Activated T-helper 2 cell treated with anti-CD3 and anti-CD28 coated beads, Interferon-gamma antibody, Interleukin-2, Interleukin-4, amounts not matched to agents 10 μg/mL and 5 μg/mL and 100 μg/mL, durations not matched to agents 14 hours and 24 hours and 36 hours (primary cell): ENCODE measurements around the gene AP1G1. TPM values are rescaled to one million over a fixed set of nuclear protein-coding genes. Genes with fewer than 3 reads are reported as not detected.
"Not testable (repeated sequence)": the region's sequence is repeated elsewhere in the genome, so short reads cannot be mapped to it uniquely, and the experiment has no call there.

Experiments
- DNase-seq: peaks from one replicate; pipeline ENCODE4 v3.0.0; 2021; ENCODE audit warnings: low spot score
- H3K27ac Mint-ChIP-seq: one replicate; pipeline ENCODE4 v1.8.0; 2021; ENCODE audit warnings: mixed read lengths
- H3K27me3 Mint-ChIP-seq: one replicate; pipeline ENCODE4 v1.8.0; 2021; ENCODE audit warnings: low read depth, mixed read lengths
- H3K36me3 Mint-ChIP-seq: one replicate; pipeline ENCODE4 v1.8.0; 2021; ENCODE audit warnings: low read depth, mixed read lengths
- H3K4me1 Mint-ChIP-seq: one replicate; pipeline ENCODE4 v1.8.0; 2021; ENCODE audit warnings: low read depth, mixed read lengths
- H3K4me3 Mint-ChIP-seq: one replicate; pipeline ENCODE4 v1.8.0; 2021; ENCODE audit warnings: low read depth, mild to moderate bottlenecking, moderate library complexity, mixed read lengths
- H3K9me3 Mint-ChIP-seq: one replicate; pipeline ENCODE4 v1.8.0; 2021; ENCODE audit warnings: mixed read lengths
- intact Hi-C: fragments of 100-400 bp; cut with micrococcal nuclease; formaldehyde crosslinking; loops from one replicate; pipeline ENCODE4 v1.15.1; 2023
- total RNA-seq: library from RNA; stranded (reverse); gene quantifications from 2 replicates; pipeline ENCODE4 v1.2.3, GENCODE V29; 2022

The AP1G1 gene
- total RNA-seq, 1 donor from 2014 or later = 91.6 TPM

GRCh38 chr16:71794943-71795342, 13.7 kb downstream of the AP1G1 start:
- Mint-ChIP-seq H3K4me3 (no peak overlapping the region), H3K9me3 (no peaks in the 10 kb centered on the region), H3K27ac (peak overlapping the region; percentile 47), H3K27me3 (no peaks in the 10 kb centered on the region), H3K4me1 (peaks cover 45% of the 10 kb centered on the region), H3K36me3 (peaks cover 43% of the 10 kb centered on the region)
- no peak for DNase-seq
- intact Hi-C loops = no loop called here

- intact Hi-C loops = no loop called here
Observed at GRCh38 chr16:71794018-71794417, 14.6 kb downstream of the AP1G1 start.

GRCh38 chr16:71792176-71792575, 16.5 kb downstream of the AP1G1 start:
- Mint-ChIP-seq H3K9me3 (no peaks in the 10 kb centered on the region), H3K27ac (peak overlapping the region; percentile 38), H3K36me3 (peaks cover 54% of the 10 kb centered on the region), H3K4me1 (peaks cover 48% of the 10 kb centered on the region), H3K27me3 (no peaks in the 10 kb centered on the region), H3K4me3 (no peak overlapping the region)
- DNase-seq = no peak
- intact Hi-C loops = no loop called here

More at GRCh38 chr16:71794018-71794417, 14.6 kb downstream of the AP1G1 start:
- no peak for DNase-seq
- H3K27me3 Mint-ChIP-seq = no peaks in the 10 kb centered on the region
- peaks cover 47% of the 10 kb centered on the region for H3K4me1 Mint-ChIP-seq
- H3K9me3 Mint-ChIP-seq = no peaks in the 10 kb centered on the region
- H3K36me3 Mint-ChIP-seq = peaks cover 43% of the 10 kb centered on the region
- peak overlapping the region; percentile 42 for H3K27ac Mint-ChIP-seq
- H3K4me3 Mint-ChIP-seq = no peak overlapping the region

- H3K9me3 Mint-ChIP-seq, intact Hi-C loops, DNase-seq, H3K27me3 Mint-ChIP-seq: not testable (repeated sequence)
- peaks cover 52% of the 10 kb centered on the region for H3K36me3 Mint-ChIP-seq
- peaks cover 35% of the 10 kb centered on the region for H3K4me1 Mint-ChIP-seq
- H3K4me3 Mint-ChIP-seq = peak overlapping the region; percentile 13
- H3K27ac Mint-ChIP-seq = peak overlapping the region; percentile 57
Observed at GRCh38 chr16:71790329-71790728, 18.3 kb downstream of the AP1G1 start.

GRCh38 chr16:71789136-71789535, 19.5 kb downstream of the AP1G1 start:
- H3K27ac Mint-ChIP-seq = no peak overlapping the region
- peaks cover 52% of the 10 kb centered on the region for H3K36me3 Mint-ChIP-seq
- peaks cover 31% of the 10 kb centered on the region for H3K4me1 Mint-ChIP-seq

GRCh38 chr16:71788578-71788977, 20.1 kb downstream of the AP1G1 start:
- intact Hi-C loops = no loop called here

More at GRCh38 chr16:71789136-71789535, 19.5 kb downstream of the AP1G1 start:
- no peaks in the 10 kb centered on the region for H3K9me3 Mint-ChIP-seq
- H3K27me3 Mint-ChIP-seq = no peaks in the 10 kb centered on the region
- H3K4me3 Mint-ChIP-seq = no peak overlapping the region
- intact Hi-C loops = no loop called here
- DNase-seq = no peak

GRCh38 chr16:71785143-71785542, 23.5 kb downstream of the AP1G1 start:
- peaks cover 46% of the 10 kb centered on the region for H3K36me3 Mint-ChIP-seq
- intact Hi-C loops, H3K4me3 Mint-ChIP-seq, H3K27me3 Mint-ChIP-seq, DNase-seq, H3K4me1 Mint-ChIP-seq, H3K9me3 Mint-ChIP-seq, H3K27ac Mint-ChIP-seq: not testable (repeated sequence)

More at GRCh38 chr16:71788578-71788977, 20.1 kb downstream of the AP1G1 start:
- Mint-ChIP-seq H3K27ac (no peak overlapping the region), H3K4me3 (no peak overlapping the region), H3K4me1 (peaks cover 26% of the 10 kb centered on the region), H3K27me3 (no peaks in the 10 kb centered on the region), H3K9me3 (no peaks in the 10 kb centered on the region), H3K36me3 (peaks cover 53% of the 10 kb centered on the region)
- no peak for DNase-seq

GRCh38 chr16:71784093-71784492, 24.5 kb downstream of the AP1G1 start:
- peaks cover 47% of the 10 kb centered on the region for H3K36me3 Mint-ChIP-seq
- H3K4me1 Mint-ChIP-seq = peaks cover 4% of the 10 kb centered on the region
- intact Hi-C loops = no loop called here
- H3K9me3 Mint-ChIP-seq = no peaks in the 10 kb centered on the region
- H3K27ac Mint-ChIP-seq = peak overlapping the region; percentile 46
- DNase-seq = no peak
- H3K4me3 Mint-ChIP-seq = no peak overlapping the region
- H3K27me3 Mint-ChIP-seq = no peaks in the 10 kb centered on the region

GRCh38 chr16:71781741-71782140, 26.9 kb downstream of the AP1G1 start:
- peaks cover 10% of the 10 kb centered on the region for H3K4me1 Mint-ChIP-seq
- H3K36me3 Mint-ChIP-seq = peaks cover 41% of the 10 kb centered on the region
- H3K27me3 Mint-ChIP-seq = no peaks in the 10 kb centered on the region
- H3K27ac Mint-ChIP-seq = no peak overlapping the region
- no peak for DNase-seq
- no peak overlapping the region for H3K4me3 Mint-ChIP-seq
- H3K9me3 Mint-ChIP-seq = no peaks in the 10 kb centered on the region
- intact Hi-C loops = no loop called here

- Mint-ChIP-seq H3K27me3 (no peaks in the 10 kb centered on the region), H3K4me1 (peaks cover 19% of the 10 kb centered on the region), H3K9me3 (no peaks in the 10 kb centered on the region), H3K4me3 (no peak overlapping the region), H3K27ac (no peak overlapping the region), H3K36me3 (peaks cover 33% of the 10 kb centered on the region)
- no peak for DNase-seq
- intact Hi-C loops = no loop called here
Observed at GRCh38 chr16:71780521-71781089, 28.0 kb downstream of the AP1G1 start.

- Mint-ChIP-seq H3K36me3 (peaks cover 34% of the 10 kb centered on the region), H3K27me3 (no peaks in the 10 kb centered on the region), H3K27ac (no peak overlapping the region), H3K4me3 (no peak overlapping the region), H3K9me3 (no peaks in the 10 kb centered on the region), H3K4me1 (peaks cover 17% of the 10 kb centered on the region)
- intact Hi-C loops = no loop called here
- DNase-seq = no peak
Observed at GRCh38 chr16:71778780-71779179, 29.9 kb downstream of the AP1G1 start.

- no peaks in the 10 kb centered on the region for H3K27me3 Mint-ChIP-seq
Observed at GRCh38 chr16:71777329-71777728, 31.3 kb downstream of the AP1G1 start.

GRCh38 chr16:71775949-71776348, 32.7 kb downstream of the AP1G1 start:
- intact Hi-C loops = no loop called here
- Mint-ChIP-seq H3K9me3 (no peaks in the 10 kb centered on the region), H3K4me1 (peaks cover 20% of the 10 kb centered on the region), H3K36me3 (peaks cover 35% of the 10 kb centered on the region), H3K27ac (peak overlapping the region; percentile 15), H3K27me3 (no peaks in the 10 kb centered on the region), H3K4me3 (no peak overlapping the region)
- no peak for DNase-seq

More at GRCh38 chr16:71777329-71777728, 31.3 kb downstream of the AP1G1 start:
- intact Hi-C loops = no loop called here
- peaks cover 20% of the 10 kb centered on the region for H3K4me1 Mint-ChIP-seq
- no peak for DNase-seq
- no peaks in the 10 kb centered on the region for H3K9me3 Mint-ChIP-seq
- peaks cover 38% of the 10 kb centered on the region for H3K36me3 Mint-ChIP-seq
- H3K27ac Mint-ChIP-seq = peak overlapping the region; percentile 22
- no peak overlapping the region for H3K4me3 Mint-ChIP-seq
